ENCODE data around the gene PTPN1. TPM values are rescaled to one million over a fixed set of nuclear protein-coding genes. Genes with fewer than 3 reads are reported as not detected.
A peak's percentile ranks its signal among the peaks of the same experiment; 100 is the strongest.

The PTPN1 gene
- total and polyA plus RNA-seq, 2 of the 13 experiments (the other 11 are each of a cell fraction or from before 2014, with no cell fraction given) = 17.7 to 37.2 TPM

- peaks cover 55 to 86% of the 10 kb centered on the region in 2 experiments for H3K36me3 ChIP-seq (replicated peaks in 1 of 2; ENCODE audit: control insufficient read depth in 1 of 2, insufficient read depth in 2 of 2, low read length in 2 of 2)
- TF ChIP-seq SALL1 (CRISPR knock-in tag; IDR thresholded peaks at IDR 0.05) (peak; percentile 62), CBFB (CRISPR knock-in tag; IDR thresholded peaks at IDR 0.05) (no peak), TBL1XR1 (IDR thresholded peaks at IDR 0.05; ENCODE audit: borderline replicate concordance, low read length, partially characterized antibody) (peak; percentile 21), KDM2A (CRISPR knock-in tag; IDR thresholded peaks at IDR 0.05; ENCODE audit: borderline replicate concordance, low read depth) (peak; percentile 30; the same call in 1 of the 2 replicates), SNAPC5 (CRISPR knock-in tag; IDR thresholded peaks at IDR 0.05; ENCODE audit: borderline replicate concordance) (no peak), YEATS2 (CRISPR knock-in tag; IDR thresholded peaks at IDR 0.05; ENCODE audit: borderline replicate concordance) (peak; percentile 19; the same call in 1 of the 2 replicates), CCDC6 (CRISPR knock-in tag; IDR thresholded peaks at IDR 0.05) (peak; percentile 80), ZNF552 (CRISPR knock-in tag; IDR thresholded peaks at IDR 0.05; ENCODE audit: borderline replicate concordance) (no peak), IRF1 (CRISPR knock-in tag; IDR thresholded peaks at IDR 0.05; ENCODE audit: low read depth) (no peak), KLF9 (CRISPR knock-in tag; IDR thresholded peaks at IDR 0.05; ENCODE audit: low read depth) (no peak), EHMT2 (IDR thresholded peaks at IDR 0.05; ENCODE audit: borderline replicate concordance, low read depth, low read length) (no peak), JDP2 (CRISPR knock-in tag; IDR thresholded peaks at IDR 0.05; ENCODE audit: borderline replicate concordance) (no peak), MZF1 (CRISPR knock-in tag; IDR thresholded peaks at IDR 0.05; ENCODE audit: borderline replicate concordance) (no peak), ARNT (IDR thresholded peaks at IDR 0.05) (no peak), ZBTB26 (CRISPR knock-in tag; IDR thresholded peaks at IDR 0.05; ENCODE audit: borderline replicate concordance) (no peak), ZNF746 (CRISPR knock-in tag; IDR thresholded peaks at IDR 0.05) (no peak), SRY (CRISPR knock-in tag; IDR thresholded peaks at IDR 0.05) (no peak), SP4 (CRISPR knock-in tag; IDR thresholded peaks at IDR 0.05) (no peak; the same call in 1 of the 2 replicates), PAWR (CRISPR knock-in tag; IDR thresholded peaks at IDR 0.05; ENCODE audit: borderline replicate concordance) (no peak)
- TF ChIP-seq, protein P1, sequence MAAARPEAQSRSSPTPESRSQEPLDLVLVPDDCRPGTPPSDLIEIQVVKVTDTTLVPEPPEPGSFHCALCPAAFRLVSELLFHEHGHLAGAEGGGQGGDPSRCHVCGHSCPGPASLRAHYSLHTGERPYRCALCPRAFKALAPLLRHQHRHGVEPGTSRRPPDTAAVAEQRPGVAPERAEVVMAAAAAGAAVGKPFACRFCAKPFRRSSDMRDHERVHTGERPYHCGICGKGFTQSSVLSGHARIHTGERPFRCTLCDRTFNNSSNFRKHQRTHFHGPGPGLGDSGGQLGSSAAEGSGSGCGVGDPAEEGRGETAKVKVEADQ (CRISPR knock-in tag; IDR thresholded peaks at IDR 0.05; ENCODE audit: borderline replicate concordance) = no peak
Observed at GRCh38 chr20:50580016-50580747, 70.0 kb downstream of the PTPN1 start.

More at GRCh38 chr20:50580016-50580747, 70.0 kb downstream of the PTPN1 start:
- Histone ChIP-seq H2AFZ (ENCODE audit: low read length) (no peak overlapping the region), H3K4me2 (ENCODE audit: low read depth, low read length) (no peak overlapping the region), H4K20me1 (ENCODE audit: insufficient read depth, low read length) (no peaks in the 10 kb centered on the region), H3K79me2 (ENCODE audit: insufficient read depth, low read length) (no peaks in the 10 kb centered on the region), H3K4me1 (ENCODE audit: insufficient read depth, low read length) (no peaks in the 10 kb centered on the region), H3K27ac (ENCODE audit: extremely low read length, insufficient read depth, low read length) (no peak overlapping the region), H3K9me3 (ENCODE audit: low read length) (no peaks in the 10 kb centered on the region), H3K4me3 (replicated peaks in 1 of 3; ENCODE audit: insufficient read depth in 1 of 3, low read depth in 2 of 3, low read length in 3 of 3) (no peak overlapping the region), H3K27me3 (ENCODE audit: control insufficient read depth in 1 of 2, insufficient read depth in 2 of 2, low read length in 2 of 2) (no peaks in the 10 kb centered on the region), H3K9ac (ENCODE audit: insufficient read depth, low read depth, low read length) (no peak overlapping the region)
- WGBS (ENCODE audit: low lambda C conversion rate) = 61% methylated on average over 17 of the region's 17 CpGs
- ChIA-PET CTCF (ENCODE audit: low intra/inter-chr PET ratio, low total read pairs) (interaction anchor here (1.0 to 6.2 kb wide), 8 partner anchors 9 to 459 kb away, joined by 3 to 45 read pairs (median 6); partner anchors contain the start of gene CEBPB), POLR2A (no interaction called here)
- BruUV-seq (replicated peaks) = no TSS peak
- intact Hi-C loops (cut with micrococcal nuclease; ENCODE audit: unreplicated experiment) (loop anchor here (1.0 to 5.0 kb wide), 4 partner anchors 102 to 458 kb away; no protein-coding TSS in a partner anchor), in situ Hi-C loops (cut with HindIII; ENCODE audit: extremely low pct_ligation_motif_present, low pct_unique_long_range_greater_than_20kb) (loop anchor here (10.0 kb wide), 1 partner anchor 465 kb away; the partner anchor contains the start of gene UBE2V1)
- ATAC-seq (peak; percentile 87), FAIRE-seq (peak; percentile 93), DNase-seq (ENCODE audit: low spot score) (peak; percentile 70)
